GM12892 (cell line): ENCODE results near the gene SLC41A3.

Source experiments
- POLR2A ChIP-seq: IDR thresholded peaks from 2 replicates; pipeline ENCODE4 v1.6.1; 2011; ENCODE audit warnings: low read depth, low read length, control low read depth
- POLR2AphosphoS5 ChIP-seq: IDR thresholded peaks from 2 replicates; pipeline ENCODE4 v1.6.1; 2011; ENCODE audit warnings: low read depth, low read length, control low read depth

DNA sequence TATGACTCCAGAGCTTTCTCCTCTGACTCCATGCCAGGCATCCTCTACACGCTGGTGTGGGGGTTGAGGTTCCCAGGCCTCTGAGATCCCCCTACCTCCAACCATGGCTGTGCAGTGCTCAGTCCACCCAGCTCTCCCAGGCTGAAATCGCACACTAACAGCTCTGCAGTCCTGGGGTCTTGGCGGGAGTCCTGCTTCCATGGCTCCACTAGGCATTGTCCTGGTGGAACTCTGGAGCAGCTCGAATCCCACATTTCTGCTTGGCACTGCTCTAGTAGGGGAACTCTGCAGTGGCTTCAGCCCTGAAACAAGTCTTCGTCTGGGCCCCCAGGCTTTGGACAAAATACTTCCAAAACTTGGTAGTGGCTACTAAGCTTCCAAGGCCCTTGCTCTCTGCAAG is 64.2 kb downstream of the SLC41A3 start:
- TF ChIP-seq POLR2AphosphoS5, result no peak
- TF ChIP-seq POLR2A, result no peak
